GDM1 (cell line): ENCODE measurements around the gene PAM16.
"Not testable (repeated sequence)": the region's sequence is repeated elsewhere in the genome, so short reads cannot be mapped to it uniquely, and the experiment has no call there.

ENCODE experiments used
- DNase-seq: peaks from one replicate; lab custom pipeline; 2025; lab: John Stamatoyannopoulos, UW

PAM16 gene

DNA sequence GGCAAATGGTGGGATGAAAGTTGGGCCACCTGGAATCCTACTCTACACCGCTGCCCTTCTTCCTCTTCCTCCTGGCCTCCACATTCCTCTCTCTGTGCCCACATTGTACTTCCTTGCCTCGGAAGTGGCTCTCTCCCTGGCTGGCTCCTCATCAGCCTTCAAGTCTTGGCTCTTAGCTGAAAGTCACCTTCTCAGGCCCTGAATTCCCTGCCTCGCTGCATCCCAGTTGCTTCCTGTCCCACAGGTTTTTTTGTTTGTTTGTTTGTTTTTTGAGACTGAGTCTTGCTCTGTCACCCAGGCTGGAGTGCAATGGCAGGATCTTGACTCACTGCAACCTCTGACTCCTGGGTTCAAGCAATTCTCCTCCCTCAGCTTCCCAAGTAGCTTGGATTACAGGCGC is 2.6 kb upstream of the PAM16 start:
- DNase-seq: no peak

- DNase-seq: no peak
These were observed 1.7 kb upstream of the PAM16 start for GRCh38 chr16:4352843-4353242.

- no peak for DNase-seq
These were observed 759 bp upstream of the PAM16 start for GRCh38 chr16:4351880-4352279.

DNA sequence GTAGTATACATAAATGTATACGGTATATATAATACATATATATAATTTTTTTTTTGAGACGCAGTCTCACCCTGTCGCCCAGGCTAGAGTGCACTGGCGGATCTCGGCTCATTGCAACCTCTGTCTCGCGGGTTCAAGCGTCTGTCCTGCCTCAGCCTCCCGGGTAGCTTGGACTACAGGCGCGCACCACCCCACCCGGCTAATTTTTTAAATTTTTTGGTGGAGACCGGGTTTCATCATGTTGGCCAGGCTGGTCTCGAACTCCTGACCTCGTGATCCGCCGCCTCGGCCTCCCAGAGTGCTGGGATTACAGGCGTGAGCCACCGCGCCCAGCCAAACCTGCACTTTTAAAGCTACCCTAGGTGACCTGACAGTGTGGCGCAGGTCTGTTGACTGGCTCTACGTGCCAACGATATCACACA is 745 bp downstream of the PAM16 start:
- no peak for DNase-seq

DNA sequence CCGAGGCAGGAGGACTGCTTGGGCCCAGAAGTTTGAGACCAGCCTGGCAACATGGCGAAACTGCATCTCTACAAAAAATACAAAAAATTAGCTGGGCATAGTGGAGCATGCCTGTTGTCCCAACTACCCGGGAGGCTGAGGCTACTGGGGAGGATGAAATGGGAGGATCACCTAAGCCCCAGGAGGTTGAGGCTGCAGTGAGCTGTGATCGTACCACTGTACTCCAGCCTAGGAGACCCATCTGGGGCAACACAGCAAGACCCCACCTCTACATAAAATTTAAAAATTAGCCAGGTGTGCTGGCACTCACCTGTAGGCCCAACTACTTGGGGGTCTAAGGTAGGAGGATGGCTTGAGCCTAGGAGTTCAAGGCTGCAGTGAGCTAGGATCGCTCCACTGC is 1.8 kb downstream of the PAM16 start:
- DNase-seq: no peak

- no peak for DNase-seq
These were observed 3.2 kb downstream of the PAM16 start for GRCh38 chr16:4347765-4348509.

DNA sequence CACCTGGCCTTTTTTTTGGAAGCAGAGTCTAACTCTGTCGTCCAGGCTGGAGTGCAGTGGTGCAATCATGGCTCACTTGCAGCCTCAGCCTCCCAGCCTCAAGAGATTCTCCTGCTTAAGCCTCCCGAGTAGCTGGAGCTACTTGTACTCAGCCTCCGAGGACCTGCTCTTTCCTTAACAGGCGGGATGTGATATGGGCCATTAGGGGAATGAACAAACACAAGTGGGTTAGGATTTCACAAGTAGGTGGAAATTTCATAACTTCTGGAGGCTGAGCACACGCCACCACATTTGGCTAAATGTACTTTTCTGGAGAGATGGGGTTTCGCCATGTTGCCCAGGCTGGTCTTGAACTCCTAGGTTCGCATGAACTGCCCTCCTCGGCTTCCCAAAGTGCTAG is 4.1 kb downstream of the PAM16 start:
- no peak for DNase-seq

GRCh38 chr16:4345836-4346781 is 5.0 kb downstream of the PAM16 start:
- no peak for DNase-seq

DNA sequence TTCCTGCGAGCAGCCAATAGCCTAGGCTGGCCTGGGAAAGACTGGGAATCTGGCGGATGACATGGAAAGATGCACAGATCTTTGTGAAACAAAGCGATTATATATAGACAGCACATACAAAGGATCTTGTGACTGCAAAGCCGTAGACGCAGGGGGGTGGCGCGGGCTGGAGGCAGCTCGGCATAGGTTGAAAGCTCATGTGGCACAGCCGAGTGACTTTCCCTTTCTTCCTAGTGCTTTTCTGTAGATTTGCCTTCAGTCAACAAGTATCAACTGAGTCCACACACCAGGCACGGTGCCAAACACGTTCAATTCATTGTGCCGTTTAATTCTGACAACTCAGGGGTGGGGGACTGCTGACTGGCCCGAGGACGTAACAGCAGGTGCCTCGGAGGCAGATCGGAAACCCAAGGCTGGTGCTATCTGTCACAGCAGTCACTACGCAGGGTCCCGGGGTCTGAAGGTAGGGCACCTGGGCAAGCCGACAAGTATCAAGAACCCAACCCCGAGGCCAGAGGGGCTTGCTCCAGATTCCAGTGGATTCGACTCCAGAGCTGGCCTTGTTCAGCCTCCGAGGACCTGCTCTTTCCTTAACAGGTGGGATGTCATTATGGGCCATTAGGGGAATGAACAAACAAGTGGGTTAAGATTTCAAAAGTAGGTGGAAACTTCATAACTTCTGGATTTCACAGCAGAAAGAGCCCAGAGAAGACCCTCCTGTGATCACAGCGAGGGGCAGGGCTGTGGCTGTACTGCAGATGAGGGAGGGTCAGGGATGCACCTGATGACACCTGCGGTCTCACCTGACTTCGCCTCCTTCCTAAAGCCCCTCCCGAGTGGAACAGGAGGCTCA is 5.9 kb downstream of the PAM16 start:
- DNase-seq: no peak

DNA sequence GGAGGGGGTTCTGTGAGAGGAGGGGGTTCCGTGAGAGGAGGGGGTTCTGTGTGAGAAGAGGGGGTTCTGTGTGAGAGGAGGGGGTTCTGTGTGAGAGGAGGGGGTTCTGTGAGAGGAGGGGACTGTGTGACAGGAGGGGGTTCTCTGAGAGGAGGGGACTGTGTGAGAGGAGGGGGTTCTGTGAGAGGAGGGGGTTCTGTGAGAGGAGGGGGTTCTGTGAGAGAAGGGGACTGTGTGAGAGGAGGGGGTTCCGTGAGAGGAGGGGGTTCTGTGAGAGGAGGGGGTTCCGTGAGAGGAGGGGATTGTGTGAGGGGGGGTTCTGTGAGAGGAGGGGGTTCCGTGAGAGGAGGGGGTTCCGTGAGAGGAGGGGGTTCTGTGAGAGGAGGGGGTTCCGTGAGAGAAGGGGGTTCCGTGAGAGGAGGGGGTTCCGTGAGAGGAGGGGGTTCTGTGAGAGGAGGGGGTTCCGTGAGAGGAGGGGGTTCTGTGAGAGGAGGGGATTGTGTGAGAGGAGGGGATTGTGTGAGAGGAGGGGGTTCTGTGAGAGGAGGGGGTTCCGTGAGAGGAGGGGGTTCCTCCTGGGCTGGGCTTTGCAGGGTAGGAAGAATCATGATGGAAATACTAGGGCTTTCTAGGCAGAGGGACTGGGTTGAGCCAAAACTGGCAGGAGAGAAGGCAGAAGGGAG is 6.7 kb downstream of the PAM16 start:
- not testable (repeated sequence) for DNase-seq

DNA sequence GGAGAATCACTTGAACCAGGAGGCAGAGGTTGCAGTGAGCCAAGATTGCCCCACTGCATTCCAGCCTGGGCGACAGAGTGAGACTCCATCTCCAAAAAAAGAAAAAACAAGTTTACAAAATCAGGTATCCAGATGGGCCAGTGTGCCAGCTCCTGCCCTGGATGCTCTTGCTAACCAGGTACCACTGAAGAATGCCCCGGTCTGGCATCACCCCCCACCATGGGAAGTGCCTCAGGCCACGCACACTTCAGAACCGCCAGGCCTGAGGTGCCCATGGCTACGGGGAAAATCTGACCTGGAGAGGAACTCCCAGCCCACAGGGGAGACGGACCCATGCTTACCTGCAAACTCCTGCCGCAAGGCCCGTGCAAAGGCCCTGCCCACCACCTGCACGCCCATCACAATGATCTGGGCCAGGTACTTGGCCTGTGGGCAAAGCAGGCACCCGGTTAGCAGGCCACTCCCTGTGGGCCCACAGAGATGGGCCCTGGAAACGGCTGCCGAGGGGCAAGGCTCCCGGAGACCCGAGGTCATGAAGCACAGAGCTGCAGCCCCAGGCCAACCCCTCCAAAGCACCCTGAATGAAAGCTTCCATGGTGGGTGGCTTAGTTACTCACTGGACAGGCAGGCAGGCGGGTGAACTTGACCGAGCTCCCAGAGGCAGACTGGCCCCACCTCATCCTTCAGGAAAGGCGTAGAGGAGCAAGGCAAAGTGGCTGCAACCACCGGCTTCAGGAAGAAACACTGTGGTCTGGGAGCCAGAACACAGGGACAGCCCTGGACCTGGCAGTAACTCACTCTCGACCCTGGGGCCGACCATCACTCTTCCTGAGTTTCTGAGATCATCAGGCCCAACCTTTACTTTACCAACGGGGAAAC is 8.0 kb downstream of the PAM16 start:
- DNase-seq: no peak

GRCh38 chr16:4341250-4341649 is 9.9 kb downstream of the PAM16 start:
- no peak for DNase-seq

DNA sequence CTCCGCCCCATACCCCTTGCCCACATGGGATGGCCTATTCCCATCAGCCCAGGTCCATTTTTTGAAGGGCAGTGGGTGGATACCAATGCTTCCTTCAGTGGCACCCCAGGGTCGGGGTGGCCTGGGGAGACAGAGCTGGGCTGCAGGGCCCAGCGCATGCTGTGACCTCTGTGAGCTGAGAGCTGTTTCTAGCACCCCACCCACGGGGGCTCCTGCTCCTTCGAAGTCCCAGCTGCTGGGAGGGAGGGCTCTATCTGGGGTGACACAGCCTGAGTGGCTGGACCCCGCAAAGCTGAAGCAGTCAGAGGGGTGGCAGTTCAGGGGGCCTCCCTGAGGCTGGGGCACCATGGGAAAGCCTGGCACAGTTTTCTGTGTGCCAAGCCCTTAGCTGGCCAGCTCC is 10.7 kb downstream of the PAM16 start:
- DNase-seq: no peak

- no peak for DNase-seq
These were observed 11.2 kb downstream of the PAM16 start for GRCh38 chr16:4339909-4340308.

DNA sequence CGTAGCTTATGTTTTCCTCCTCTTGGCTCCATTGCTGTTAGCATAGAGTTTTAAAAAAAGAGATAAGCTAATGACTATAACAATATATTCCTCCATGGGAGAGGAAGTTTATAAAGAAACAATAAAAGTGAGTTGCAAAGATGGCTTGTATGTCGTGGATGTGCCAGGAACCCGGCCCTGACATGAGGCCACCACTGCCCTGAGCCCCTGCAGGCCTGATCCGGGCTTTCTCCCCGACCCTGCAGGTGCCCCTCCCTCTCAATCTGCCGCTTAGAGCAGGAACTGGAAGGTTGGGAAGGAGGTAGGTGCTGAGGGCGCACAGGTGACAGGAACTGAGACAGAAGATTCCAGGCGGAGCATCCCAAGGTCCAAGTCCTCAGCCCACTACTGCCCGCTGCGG is 11.7 kb downstream of the PAM16 start:
- DNase-seq: no peak

GRCh38 chr16:4338712-4339299 is 12.3 kb downstream of the PAM16 start:
- DNase-seq: no peak

DNA sequence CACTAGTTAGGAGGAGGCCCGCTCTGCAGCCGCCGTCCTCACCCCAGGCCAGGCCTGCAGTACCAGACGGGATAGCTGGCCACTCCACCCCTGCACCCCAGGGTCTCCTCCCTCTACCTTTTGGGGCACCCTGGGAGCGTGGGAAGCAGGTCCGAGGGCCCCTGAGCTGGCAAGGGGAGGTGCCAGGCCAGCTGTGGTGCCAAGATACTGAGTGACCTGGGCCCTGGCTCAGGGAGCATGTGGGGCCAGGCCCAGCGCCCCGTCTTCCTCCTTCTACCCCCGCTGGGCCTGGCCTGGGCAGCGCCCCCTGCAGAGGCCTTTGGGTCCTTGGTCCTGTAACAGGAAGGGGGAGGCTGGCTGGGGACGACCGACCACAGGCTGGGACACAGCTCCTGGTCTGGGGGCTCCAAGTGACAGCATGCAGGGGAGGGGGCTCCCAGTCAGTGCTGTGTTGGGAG is 13.0 kb downstream of the PAM16 start:
- DNase-seq: no peak

DNA sequence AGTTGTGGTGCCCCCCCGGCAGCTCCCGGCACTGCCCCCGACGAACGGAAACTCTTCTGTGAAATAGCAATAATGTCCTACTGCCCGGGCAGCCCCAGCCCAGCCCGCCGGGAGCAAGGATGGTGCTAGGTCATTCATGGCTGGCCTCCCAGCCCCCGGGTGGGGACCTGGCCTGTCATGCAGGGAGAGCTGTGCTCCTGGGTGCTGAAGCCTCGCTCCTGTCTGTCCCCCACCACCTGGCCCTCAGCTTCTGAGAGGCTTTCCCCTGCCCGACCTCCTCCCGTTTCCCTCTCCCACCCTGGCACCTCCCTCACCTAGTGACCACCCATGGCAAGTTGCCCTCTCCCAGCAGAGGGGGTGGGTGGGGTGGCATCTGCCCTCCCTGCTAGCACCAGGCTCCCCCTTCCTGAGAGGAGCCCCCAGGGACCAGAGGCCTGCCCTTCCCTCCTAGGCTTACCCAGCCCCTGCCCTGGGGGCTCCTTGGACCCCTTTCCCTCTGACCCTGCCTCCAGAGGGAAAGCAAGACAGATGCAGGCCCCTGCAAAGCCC is 13.5 kb downstream of the PAM16 start:
- no peak for DNase-seq

GRCh38 chr16:4336701-4337539 is 14.2 kb downstream of the PAM16 start:
- no peak for DNase-seq
